GM12864 (cell line): ENCODE data around the gene FBP2.
A peak's percentile ranks its signal among the peaks of the same experiment; 100 is the strongest.

Source experiments
- DNase-seq: peaks from one replicate; pipeline ENCODE4 v3.0.0-alpha.2; 2011; ENCODE audit warnings: low read depth
- H3K4me3 ChIP-seq: 2 replicates; pipeline ENCODE4 v1.5.1; 2011; ENCODE audit warnings: mild to moderate bottlenecking, low read depth, low read length, control low read depth
- TF ChIP-seq, protein P1 (sequence below): IDR thresholded peaks from 2 replicates; pipeline ENCODE4 v1.5.1; 2011; ENCODE audit warnings: low read depth, mild to moderate bottlenecking, moderate library complexity, low read length, control low read depth, inconsistent platforms; ENCODE audit errors: missing control alignments

Gene FBP2

GRCh38 chr9:94593459-94594345 is at the start of gene FBP2:
Gene FBP2 (minus strand): TSS chr9:94593824. CDS start chr9:94593726, 98 bp downstream.
- TF ChIP-seq, protein P1, sequence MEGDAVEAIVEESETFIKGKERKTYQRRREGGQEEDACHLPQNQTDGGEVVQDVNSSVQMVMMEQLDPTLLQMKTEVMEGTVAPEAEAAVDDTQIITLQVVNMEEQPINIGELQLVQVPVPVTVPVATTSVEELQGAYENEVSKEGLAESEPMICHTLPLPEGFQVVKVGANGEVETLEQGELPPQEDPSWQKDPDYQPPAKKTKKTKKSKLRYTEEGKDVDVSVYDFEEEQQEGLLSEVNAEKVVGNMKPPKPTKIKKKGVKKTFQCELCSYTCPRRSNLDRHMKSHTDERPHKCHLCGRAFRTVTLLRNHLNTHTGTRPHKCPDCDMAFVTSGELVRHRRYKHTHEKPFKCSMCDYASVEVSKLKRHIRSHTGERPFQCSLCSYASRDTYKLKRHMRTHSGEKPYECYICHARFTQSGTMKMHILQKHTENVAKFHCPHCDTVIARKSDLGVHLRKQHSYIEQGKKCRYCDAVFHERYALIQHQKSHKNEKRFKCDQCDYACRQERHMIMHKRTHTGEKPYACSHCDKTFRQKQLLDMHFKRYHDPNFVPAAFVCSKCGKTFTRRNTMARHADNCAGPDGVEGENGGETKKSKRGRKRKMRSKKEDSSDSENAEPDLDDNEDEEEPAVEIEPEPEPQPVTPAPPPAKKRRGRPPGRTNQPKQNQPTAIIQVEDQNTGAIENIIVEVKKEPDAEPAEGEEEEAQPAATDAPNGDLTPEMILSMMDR, result no peak
- no peak for DNase-seq
- H3K4me3 ChIP-seq, result no peak within 1 kb of the TSS

DNA sequence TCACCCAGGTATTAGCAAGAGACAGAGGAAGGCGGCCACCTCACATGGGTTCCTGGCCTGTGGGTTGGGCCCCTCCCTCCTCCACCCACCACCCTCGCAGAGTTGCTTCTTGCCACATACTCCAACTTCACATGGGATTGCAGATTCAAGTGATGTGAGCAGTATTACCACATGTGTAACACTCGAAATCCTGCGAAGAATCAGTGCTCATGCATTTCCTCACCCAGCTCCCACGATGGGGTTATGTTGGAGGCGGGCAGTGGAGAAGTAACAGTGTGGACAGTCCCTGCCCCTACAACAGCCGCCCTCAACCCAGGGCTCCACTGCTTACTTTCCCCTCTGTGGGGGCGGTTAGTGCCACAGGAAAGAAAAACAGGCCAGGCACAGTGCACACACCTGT is 49.6 kb upstream of the FBP2 start:
- no peak overlapping the region for H3K4me3 ChIP-seq
- TF ChIP-seq, protein P1, result no peak
- DNase-seq, result no peak

- DNase-seq, result no peak
- no peak overlapping the region for H3K4me3 ChIP-seq
- TF ChIP-seq, protein P1, result no peak
These were observed 48.9 kb upstream of the FBP2 start for GRCh38 chr9:94642501-94642900.

GRCh38 chr9:94639999-94640376 is 46.4 kb upstream of the FBP2 start:
- TF ChIP-seq, protein P1, result no peak
- peak overlapping the region; percentile 50; the same call in 1 of the 2 replicates for H3K4me3 ChIP-seq
- no peak for DNase-seq

- TF ChIP-seq, protein P1, result no peak
- peak within 1 kb of the TSS; percentile 50 for H3K4me3 ChIP-seq
- no peak for DNase-seq
These were observed 45.7 kb upstream of the FBP2 start, which contains the start of gene FBP1 for GRCh38 chr9:94639061-94639998. Gene FBP1 (minus strand): TSS chr9:94639518. CDS start chr9:94639310, 208 bp downstream.

- DNase-seq, result no peak
- peak overlapping the region; percentile 50 for H3K4me3 ChIP-seq
- TF ChIP-seq, protein P1, result no peak
These were observed 44.9 kb upstream of the FBP2 start for GRCh38 chr9:94638335-94639060.
